Stimulated activated CD4-positive, alpha-beta T cell treated with anti-CD3 and anti-CD28 coated beads, Interleukin-1b, Interleukin-23, amount 100 ng/mL, for 24 hours (primary cell): ENCODE measurements around the gene SLC22A6.

Source experiments
- DNase-seq, 4 experiments: peaks; one replicate each; pipeline ENCODE4 v3.0.0-alpha.2; 2020; ENCODE audit warnings: low read depth in 4 of 4, low spot score in 1 of 4

SLC22A6 gene

DNA sequence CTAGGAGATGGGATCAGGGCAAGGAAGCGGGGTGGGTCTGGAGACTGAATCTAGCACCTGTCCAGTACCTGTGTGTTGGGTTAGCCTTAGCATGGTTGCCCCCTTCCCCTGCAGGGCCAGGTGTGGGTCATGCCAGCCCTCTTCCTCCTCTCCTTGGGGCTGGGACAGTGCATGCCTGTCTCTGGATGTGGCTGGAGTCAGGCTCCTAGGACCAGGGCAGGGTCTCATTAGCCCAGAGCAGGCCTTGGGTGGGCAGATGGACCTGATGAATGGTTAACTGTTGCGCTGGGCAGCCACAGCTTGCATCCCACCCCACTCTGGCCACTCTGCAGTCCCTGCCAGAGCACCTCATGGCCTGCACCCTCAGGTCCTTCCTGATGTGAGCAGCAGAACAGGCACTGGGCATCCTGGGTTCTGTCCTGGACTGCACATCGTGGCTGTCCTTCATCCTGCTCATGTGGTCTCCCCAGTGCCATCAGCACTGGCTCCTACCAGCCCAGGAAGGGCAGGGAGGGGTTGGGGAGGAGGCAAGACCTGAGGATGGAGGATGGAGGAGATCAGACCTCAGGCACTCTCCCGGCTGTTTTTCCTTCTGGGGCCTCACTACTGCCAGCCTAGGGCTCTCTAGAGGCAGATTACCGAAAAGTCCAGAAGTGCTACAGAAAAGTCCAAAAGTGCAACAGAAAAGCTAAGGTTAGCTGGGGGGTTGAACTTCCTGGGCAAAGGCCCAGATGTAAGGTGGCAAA is 50.8 kb downstream of the SLC22A6 start:
- no peak for DNase-seq

- no peak for DNase-seq
Measured at GRCh38 chr11:62933285-62933684, 51.5 kb downstream of the SLC22A6 start.

DNA sequence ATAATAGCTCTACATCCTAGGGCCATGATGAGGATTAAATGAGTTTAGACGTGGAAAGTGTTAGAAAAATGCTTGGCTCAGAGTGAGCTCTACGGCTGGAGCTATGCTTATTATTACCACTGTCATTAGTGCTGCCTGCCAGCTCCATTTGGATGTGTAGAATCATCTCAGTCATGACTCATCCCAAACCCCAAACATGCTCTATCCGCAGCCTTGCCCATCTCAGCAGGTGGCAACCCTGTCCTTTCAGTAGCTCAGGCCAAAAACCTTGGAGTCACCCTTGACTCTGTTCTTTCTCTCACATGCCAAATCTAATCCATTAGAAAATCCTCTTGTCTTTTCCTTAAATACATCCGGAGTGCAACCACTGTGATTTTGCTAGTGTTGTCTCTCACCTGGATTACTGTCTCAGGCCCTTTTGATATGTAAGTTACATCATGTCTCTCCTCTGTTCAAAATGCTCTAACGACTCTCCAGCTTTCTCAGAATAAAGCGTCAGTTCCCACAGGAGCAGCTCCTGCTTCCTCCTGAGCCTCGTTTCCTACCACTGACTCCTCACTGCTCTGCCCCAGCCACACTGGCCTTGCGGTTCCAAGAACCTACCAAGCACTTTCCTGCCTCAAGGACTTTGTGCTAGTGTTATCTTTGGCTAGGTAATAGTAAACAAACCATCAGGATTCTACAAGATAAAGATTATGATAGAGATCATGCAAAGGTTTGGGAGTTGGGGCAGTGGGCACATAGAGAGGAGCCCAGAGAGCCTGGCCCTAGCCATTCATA is 53.1 kb downstream of the SLC22A6 start:
- no peak for DNase-seq

DNA sequence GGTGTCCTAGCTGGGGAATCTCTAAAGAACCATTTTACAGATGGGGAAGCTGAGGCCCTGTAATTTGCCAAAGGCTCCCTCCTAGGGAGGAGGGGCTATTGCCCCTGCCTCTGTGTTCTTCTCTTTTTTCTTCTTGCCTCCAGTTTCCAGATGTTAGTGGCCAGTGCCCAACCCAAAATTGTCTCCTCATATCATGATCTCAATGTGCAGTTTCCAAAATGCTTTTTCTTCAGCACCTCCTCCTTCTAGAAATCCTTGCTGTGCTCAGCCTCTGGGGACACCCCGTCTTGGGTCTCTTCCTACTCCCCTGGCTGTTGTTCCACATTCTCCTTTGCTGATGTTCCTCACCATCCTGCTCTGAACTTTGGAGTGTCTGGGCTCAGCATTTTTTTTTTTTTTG is 54.1 kb downstream of the SLC22A6 start:
- no peak for DNase-seq

DNA sequence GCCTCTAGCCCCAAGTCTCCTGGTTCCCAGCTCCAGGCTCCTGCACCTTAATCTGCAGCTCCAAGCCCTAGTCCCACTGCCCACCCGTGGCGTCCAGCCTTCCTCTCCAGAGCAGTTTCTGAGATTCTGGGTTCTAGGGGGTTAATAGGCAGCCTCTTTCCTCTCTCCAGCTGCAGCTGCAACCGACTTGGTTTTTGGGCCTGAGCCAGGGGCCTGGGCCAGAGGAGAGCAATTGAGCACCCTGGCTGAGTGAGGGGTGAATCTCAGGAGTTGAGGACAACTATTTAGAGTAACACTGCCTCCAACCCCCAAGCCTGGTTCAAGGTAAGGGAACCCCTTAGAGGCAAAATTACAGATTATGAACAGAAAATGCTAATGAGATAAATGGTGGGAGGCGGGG is 54.6 kb downstream of the SLC22A6 start:
- DNase-seq, result no peak

DNA sequence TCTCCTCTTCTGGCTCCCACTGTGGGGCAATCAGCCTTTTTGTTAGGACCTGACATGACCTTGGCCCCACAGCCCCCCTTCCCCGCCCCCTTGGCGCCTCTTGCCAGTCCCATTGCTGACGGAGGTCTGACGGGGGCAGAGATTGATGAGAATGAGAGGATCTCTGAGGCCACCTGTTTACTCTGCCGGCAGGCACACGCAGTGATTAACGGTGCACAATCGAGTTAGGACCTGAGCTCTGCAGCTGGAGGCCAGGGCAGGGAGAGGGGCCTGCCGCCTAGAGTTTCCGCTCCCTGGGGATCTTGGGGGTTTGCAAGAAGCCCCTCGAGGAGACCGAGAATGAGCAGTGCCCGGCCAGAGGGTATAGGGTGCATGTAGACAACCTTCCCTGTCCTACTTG is 56.8 kb downstream of the SLC22A6 start:
- DNase-seq, result no peak

DNA sequence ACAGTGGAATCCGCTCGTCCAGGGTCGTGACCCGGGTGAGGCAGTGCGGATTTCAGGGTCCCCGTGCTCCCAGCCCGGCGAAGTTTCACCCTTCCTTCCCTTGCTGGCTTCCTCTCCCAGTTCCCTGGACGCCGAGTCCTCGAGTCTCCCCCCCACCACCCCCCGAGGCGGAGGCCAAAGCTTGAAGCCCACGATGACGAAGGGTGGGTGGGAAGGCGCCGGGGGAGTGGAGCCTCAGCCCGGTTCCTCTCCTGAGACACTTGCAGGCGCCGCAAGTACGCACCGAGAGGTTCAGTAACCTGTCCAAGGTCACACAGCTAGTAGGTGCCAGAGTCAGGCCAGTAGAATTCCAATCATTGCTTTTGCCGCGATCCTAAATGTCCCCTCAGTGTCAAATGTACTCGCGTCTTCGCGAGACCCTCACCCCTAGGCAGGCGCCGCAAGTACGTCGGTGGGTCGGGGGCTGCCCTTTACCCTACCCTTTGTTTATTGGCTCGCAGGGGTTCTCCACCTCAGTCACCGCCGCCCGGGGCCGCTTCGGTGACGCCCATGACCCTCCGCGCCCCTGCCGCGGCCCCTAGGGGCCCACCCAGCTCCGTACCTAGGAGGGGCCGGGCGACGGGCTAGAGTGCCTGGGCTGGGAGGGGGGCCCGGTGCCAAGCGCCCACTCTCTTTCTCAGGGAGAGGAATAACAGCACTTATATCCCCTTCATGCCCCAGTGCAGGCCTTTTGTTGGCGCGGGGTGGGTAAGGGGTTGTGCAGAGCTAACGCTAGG is 57.9 kb downstream of the SLC22A6 start:
- DNase-seq, result no peak
